GM20000 (cell line): ENCODE measurements around the gene PPP1R3F.

Experiments
- DNase-seq: peaks from one replicate; pipeline ENCODE4 v3.0.0; 2012; ENCODE audit warnings: low spot score
- CTCF ChIP-seq: IDR thresholded peaks from 2 replicates; pipeline ENCODE4 v1.5.1; 2012; ENCODE audit warnings: mild to moderate bottlenecking, control low read depth; ENCODE audit errors: extremely low read depth, missing control alignments

The PPP1R3F gene

GRCh38 chrX:49249616-49250015, 20.0 kb upstream of the PPP1R3F start:
- no peak for TF ChIP-seq CTCF
- no peak for DNase-seq

GRCh38 chrX:49250066-49250465, 19.5 kb upstream of the PPP1R3F start:
- no peak for DNase-seq
- no peak for TF ChIP-seq CTCF

GRCh38 chrX:49250578-49250977, 19.0 kb upstream of the PPP1R3F start:
- TF ChIP-seq CTCF = no peak
- DNase-seq = no peak

- no peak for TF ChIP-seq CTCF
- DNase-seq = no peak
These were observed 18.3 kb upstream of the PPP1R3F start for GRCh38 chrX:49251325-49251724.

- DNase-seq = no peak
- no peak for TF ChIP-seq CTCF
These were observed 15.0 kb upstream of the PPP1R3F start for GRCh38 chrX:49254639-49255038.

GRCh38 chrX:49256268-49256995, 13.2 kb upstream of the PPP1R3F start:
- no peak for TF ChIP-seq CTCF
- DNase-seq = no peak

- no peak for TF ChIP-seq CTCF
- no peak for DNase-seq
These were observed 12.4 kb upstream of the PPP1R3F start for GRCh38 chrX:49257074-49257790.
